WTC11 (cell line): Measurements from ENCODE around the gene NDUFB10.

ENCODE experiments used
- AR ChIP-seq: fragments of 250-450 bp; sonication (Bioruptor Pico); IDR thresholded peaks from 2 replicates; pipeline ENCODE4 v1.9.0; 2021; ENCODE audit warnings: mild to moderate bottlenecking
- CREB1 ChIP-seq: sonication (generic); formaldehyde crosslinking; IDR thresholded peaks from 2 replicates; pipeline ENCODE4 v1.8.0; 2023; ENCODE audit warnings: mild to moderate bottlenecking, missing genetic modification reagents
- CTCF ChIP-seq: fragments of 200-600 bp; IDR thresholded peaks from 2 replicates; pipeline ENCODE4 v1.8.0; 2022; ENCODE audit warnings: antibody characterized with exemption
- E2F1 ChIP-seq: sonication (generic); formaldehyde crosslinking; IDR thresholded peaks from 2 replicates; pipeline ENCODE4 v1.8.0; 2022; ENCODE audit warnings: mild to moderate bottlenecking, missing genetic modification reagents
- FOXP1 ChIP-seq: sonication (generic); formaldehyde crosslinking; IDR thresholded peaks from 2 replicates; pipeline ENCODE4 v1.8.0; 2022; ENCODE audit warnings: missing genetic modification reagents, mild to moderate bottlenecking, moderate library complexity, borderline replicate concordance
- MAX ChIP-seq: sonication (generic); formaldehyde crosslinking; IDR thresholded peaks from 2 replicates; pipeline ENCODE4 v1.8.0; 2022; ENCODE audit warnings: mild to moderate bottlenecking, missing genetic modification reagents
- MLX ChIP-seq: sonication (generic); formaldehyde crosslinking; IDR thresholded peaks from 2 replicates; pipeline ENCODE4 v1.8.1; 2023; ENCODE audit warnings: mild to moderate bottlenecking, missing genetic modification reagents, moderate library complexity
- PRDM15 ChIP-seq: sonication (generic); formaldehyde crosslinking; IDR thresholded peaks from 2 replicates; pipeline ENCODE4 v1.8.0; 2022; ENCODE audit warnings: missing genetic modification reagents
- USF2 ChIP-seq: sonication (generic); formaldehyde crosslinking; IDR thresholded peaks from 2 replicates; pipeline ENCODE4 v1.8.1; 2023; ENCODE audit warnings: mild to moderate bottlenecking, missing genetic modification reagents, moderate library complexity
- ZNF121 ChIP-seq: sonication (generic); formaldehyde crosslinking; IDR thresholded peaks from 2 replicates; pipeline ENCODE4 v1.8.0; 2023; ENCODE audit warnings: missing genetic modification reagents
- ZNF263 ChIP-seq: sonication (generic); formaldehyde crosslinking; IDR thresholded peaks from 2 replicates; pipeline ENCODE4 v1.8.1; 2022; ENCODE audit warnings: low read depth, mild to moderate bottlenecking, moderate library complexity, missing genetic modification reagents
- ZNF317 ChIP-seq: sonication (generic); formaldehyde crosslinking; IDR thresholded peaks from 2 replicates; pipeline ENCODE4 v1.8.1; 2023; ENCODE audit warnings: low read depth, mild to moderate bottlenecking, moderate library complexity, missing genetic modification reagents, borderline replicate concordance
- ZNF423 ChIP-seq: fragments of 250-450 bp; sonication (Bioruptor Pico); IDR thresholded peaks from 2 replicates; pipeline ENCODE4 v2.1.2; 2022; ENCODE audit warnings: mild to moderate bottlenecking, moderate library complexity

GRCh38 chr16:1987198-1987597 is 27.9 kb downstream of the NDUFB10 start:
- TF ChIP-seq CTCF = no peak
- no peak for TF ChIP-seq FOXP1 (CRISPR knock-in tag)
- TF ChIP-seq MAX (CRISPR knock-in tag) = no peak
- no peak for TF ChIP-seq MLX (CRISPR knock-in tag)
- no peak for TF ChIP-seq ZNF317 (CRISPR knock-in tag)
- TF ChIP-seq E2F1 (CRISPR knock-in tag) = no peak
- TF ChIP-seq ZNF423 (CRISPR knock-in tag) = no peak
- TF ChIP-seq USF2 (CRISPR knock-in tag) = no peak
- no peak for TF ChIP-seq ZNF121 (CRISPR knock-in tag)
- no peak for TF ChIP-seq CREB1 (CRISPR knock-in tag)
- no peak for TF ChIP-seq ZNF263 (CRISPR knock-in tag)
- no peak for TF ChIP-seq PRDM15
- no peak for TF ChIP-seq AR (CRISPR knock-in tag)
